G401 (cell line): ENCODE measurements around the gene PEMT. TPM values are rescaled to one million over a fixed set of nuclear protein-coding genes. Genes with fewer than 3 reads are reported as not detected.
A peak's percentile ranks its signal among the peaks of the same experiment; 100 is the strongest.

Experiments used
- DNase-seq: peaks from one replicate; pipeline ENCODE4 v3.0.0-alpha.2; 2015; ENCODE audit warnings: low spot score
- in situ Hi-C: cut with HindIII; loops from 2 replicates; pipeline ENCODE4 v1.10.0; 2016; ENCODE audit warnings: low sequenced_read_pairs, mixed read lengths
- total RNA-seq: library from RNA; depleted of rRNA; stranded (reverse); fragments of >200 nt; shearing (Covaris generic); gene quantifications from 2 replicates; pipeline ENCODE4 v1.2.3, GENCODE V29; 2014

PEMT gene
- total RNA-seq, 1 experiment from 2014 or later, result 43.1 TPM

GRCh38 chr17:17541640-17542001, 49.9 kb downstream of the PEMT start:
- in situ Hi-C loops, result no loop called here
- no peak for DNase-seq

GRCh38 chr17:17540935-17541639, 50.4 kb downstream of the PEMT start:
- DNase-seq, result no peak
- in situ Hi-C loops, result no loop called here

GRCh38 chr17:17540278-17540906, 51.1 kb downstream of the PEMT start:
- no peak for DNase-seq
- in situ Hi-C loops, result no loop called here

- DNase-seq, result no peak
- in situ Hi-C loops, result no loop called here
Measured at GRCh38 chr17:17539591-17539990, 51.9 kb downstream of the PEMT start.

GRCh38 chr17:17538417-17539391, 52.8 kb downstream of the PEMT start:
- in situ Hi-C loops, result no loop called here
- no peak for DNase-seq

- DNase-seq, result no peak
- in situ Hi-C loops, result no loop called here
Measured at GRCh38 chr17:17537311-17538099, 54.0 kb downstream of the PEMT start.

GRCh38 chr17:17536702-17537101, 54.8 kb downstream of the PEMT start:
- DNase-seq, result no peak
- in situ Hi-C loops, result no loop called here

- peak; percentile 51 for DNase-seq
- in situ Hi-C loops, result no loop called here
Measured at GRCh38 chr17:17535957-17536356, 55.6 kb downstream of the PEMT start.

- in situ Hi-C loops, result no loop called here
- no peak for DNase-seq
Measured at GRCh38 chr17:17533901-17534441, 57.5 kb downstream of the PEMT start.

GRCh38 chr17:17532991-17533390, 58.5 kb downstream of the PEMT start:
- DNase-seq, result no peak
- in situ Hi-C loops, result no loop called here

- in situ Hi-C loops, result no loop called here
- DNase-seq, result no peak
Measured at GRCh38 chr17:17531156-17531555, 60.4 kb downstream of the PEMT start.

- DNase-seq, result no peak
- in situ Hi-C loops, result no loop called here
Measured at GRCh38 chr17:17528696-17529652, 62.5 kb downstream of the PEMT start.

- in situ Hi-C loops, result no loop called here
- DNase-seq, result no peak
Measured at GRCh38 chr17:17527956-17528500, 63.5 kb downstream of the PEMT start.

- no peak for DNase-seq
- in situ Hi-C loops, result no loop called here
Measured at GRCh38 chr17:17527534-17527933, 64.0 kb downstream of the PEMT start.

- DNase-seq, result no peak
- in situ Hi-C loops, result no loop called here
Measured at GRCh38 chr17:17526369-17526768, 65.1 kb downstream of the PEMT start.

- DNase-seq, result no peak
Measured at GRCh38 chr17:17525956-17526355, 65.6 kb downstream of the PEMT start.

GRCh38 chr17:17525311-17525710, 66.2 kb downstream of the PEMT start:
- no peak for DNase-seq
- in situ Hi-C loops, result no loop called here

More at GRCh38 chr17:17525956-17526355, 65.6 kb downstream of the PEMT start:
- in situ Hi-C loops, result no loop called here
